Measurements from ENCODE around the gene TEFM.

The TEFM gene

DNA sequence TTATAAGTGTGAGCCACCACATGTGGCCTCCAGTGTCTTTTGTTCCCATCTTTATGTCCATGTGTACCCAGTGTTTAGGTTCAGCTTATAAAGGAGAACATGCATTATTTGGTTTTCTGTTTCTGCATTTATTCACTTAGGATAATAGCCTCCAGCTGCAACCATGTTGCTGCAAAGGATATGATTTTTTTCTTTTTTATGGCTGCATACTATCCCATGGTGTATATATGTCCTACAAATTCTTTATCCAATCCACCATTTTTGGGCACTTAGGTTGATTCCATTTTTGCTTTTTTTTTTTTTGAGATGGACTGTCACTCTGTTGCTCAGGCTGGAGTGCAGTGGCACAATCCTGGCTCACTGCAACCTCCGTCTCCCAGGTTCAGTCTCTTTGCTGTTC, 41.4 kb downstream of the TEFM start:
- Histone ChIP-seq H3K9me3 (ENCODE audit: control insufficient read depth, insufficient read depth, low read length) (no peaks in the 10 kb centered on the region), H3K79me2 (ENCODE audit: control insufficient read depth, low read length) (no peaks in the 10 kb centered on the region), H3K36me3 (ENCODE audit: control insufficient read depth, low read length) (peaks cover 70% of the 10 kb centered on the region), H3K4me1 (ENCODE audit: control insufficient read depth, low read length) (no peaks in the 10 kb centered on the region), H3K9me2 (replicated peaks; ENCODE audit: control insufficient read depth, low read length) (no peaks in the 10 kb centered on the region), H3K4me3 (ENCODE audit: low read length) (no peak overlapping the region), H4K20me1 (ENCODE audit: control insufficient read depth, insufficient read depth, low read depth, low read length) (no peaks in the 10 kb centered on the region), H3K4me2 (ENCODE audit: low read length) (no peak overlapping the region), H3K27me3 (ENCODE audit: control insufficient read depth, low read length) (no peaks in the 10 kb centered on the region), H3F3A (ENCODE audit: control insufficient read depth, insufficient read depth) (peaks cover 4% of the 10 kb centered on the region), H3K27ac (ENCODE audit: low read depth, low read length) (no peak overlapping the region)
- TF ChIP-seq, protein P1, sequence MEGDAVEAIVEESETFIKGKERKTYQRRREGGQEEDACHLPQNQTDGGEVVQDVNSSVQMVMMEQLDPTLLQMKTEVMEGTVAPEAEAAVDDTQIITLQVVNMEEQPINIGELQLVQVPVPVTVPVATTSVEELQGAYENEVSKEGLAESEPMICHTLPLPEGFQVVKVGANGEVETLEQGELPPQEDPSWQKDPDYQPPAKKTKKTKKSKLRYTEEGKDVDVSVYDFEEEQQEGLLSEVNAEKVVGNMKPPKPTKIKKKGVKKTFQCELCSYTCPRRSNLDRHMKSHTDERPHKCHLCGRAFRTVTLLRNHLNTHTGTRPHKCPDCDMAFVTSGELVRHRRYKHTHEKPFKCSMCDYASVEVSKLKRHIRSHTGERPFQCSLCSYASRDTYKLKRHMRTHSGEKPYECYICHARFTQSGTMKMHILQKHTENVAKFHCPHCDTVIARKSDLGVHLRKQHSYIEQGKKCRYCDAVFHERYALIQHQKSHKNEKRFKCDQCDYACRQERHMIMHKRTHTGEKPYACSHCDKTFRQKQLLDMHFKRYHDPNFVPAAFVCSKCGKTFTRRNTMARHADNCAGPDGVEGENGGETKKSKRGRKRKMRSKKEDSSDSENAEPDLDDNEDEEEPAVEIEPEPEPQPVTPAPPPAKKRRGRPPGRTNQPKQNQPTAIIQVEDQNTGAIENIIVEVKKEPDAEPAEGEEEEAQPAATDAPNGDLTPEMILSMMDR (IDR thresholded peaks at IDR 0.05; ENCODE audit: low read depth, low read length, poor library complexity, severe bottlenecking), result no peak
- no peak for TF ChIP-seq EZH2phosphoT487 (IDR thresholded peaks at IDR 0.05; ENCODE audit: borderline replicate concordance, low read length)

DNA sequence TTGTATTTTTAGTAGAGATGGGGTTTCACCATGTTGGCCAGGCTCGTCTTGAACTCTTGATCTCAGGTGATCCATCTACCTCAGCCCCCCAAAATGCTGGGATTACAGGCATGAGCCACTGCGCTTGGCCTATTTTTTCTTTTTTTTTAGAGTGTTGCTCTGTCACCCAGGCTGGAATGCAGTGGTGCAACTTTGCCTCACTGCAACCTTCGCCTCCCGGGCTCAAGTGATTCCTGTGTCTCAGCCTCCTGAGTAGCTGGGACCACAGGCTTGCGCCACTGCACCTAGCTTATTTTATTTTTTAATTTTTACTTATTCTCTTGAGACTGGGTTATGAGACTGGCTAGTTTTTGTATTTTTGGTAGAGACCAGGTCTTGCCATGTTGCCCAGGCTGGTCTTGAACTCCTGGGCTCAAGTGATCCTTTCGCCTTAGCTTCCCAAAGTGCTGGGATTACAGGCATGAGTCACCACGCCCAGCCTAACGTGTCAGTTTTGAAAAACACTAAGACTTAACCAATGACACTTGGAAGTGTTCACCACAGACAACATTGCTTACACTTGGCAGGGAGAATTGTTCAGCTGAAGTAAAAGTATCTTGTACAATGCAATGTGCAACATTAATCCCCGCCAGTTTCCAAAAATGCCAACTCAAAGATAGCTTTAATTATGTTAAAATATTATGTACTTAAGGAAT, 47.3 kb downstream of the TEFM start:
- no peak overlapping the region for H3K27ac ChIP-seq (ENCODE audit: low read depth, low read length)
- no peak overlapping the region for H3K4me3 ChIP-seq (ENCODE audit: low read length)
- H3F3A ChIP-seq (ENCODE audit: control insufficient read depth, insufficient read depth), result peaks cover 2% of the 10 kb centered on the region; the same call in 1 of the 2 replicates
- H3K4me1 ChIP-seq (ENCODE audit: control insufficient read depth, low read length), result no peaks in the 10 kb centered on the region
- H3K36me3 ChIP-seq (ENCODE audit: control insufficient read depth, low read length), result peaks cover 69% of the 10 kb centered on the region
- H3K4me2 ChIP-seq (ENCODE audit: low read length), result no peak overlapping the region
- no peaks in the 10 kb centered on the region for H3K9me2 ChIP-seq (replicated peaks; ENCODE audit: control insufficient read depth, low read length)
- H3K79me2 ChIP-seq (ENCODE audit: control insufficient read depth, low read length), result no peaks in the 10 kb centered on the region
- no peaks in the 10 kb centered on the region for H4K20me1 ChIP-seq (ENCODE audit: control insufficient read depth, insufficient read depth, low read depth, low read length)
- no peaks in the 10 kb centered on the region for H3K27me3 ChIP-seq (ENCODE audit: control insufficient read depth, low read length)
- no peak for TF ChIP-seq EZH2phosphoT487 (IDR thresholded peaks at IDR 0.05; ENCODE audit: borderline replicate concordance, low read length)
- TF ChIP-seq, protein P1 (IDR thresholded peaks at IDR 0.05; ENCODE audit: low read depth, low read length, poor library complexity, severe bottlenecking), result no peak
- no peaks in the 10 kb centered on the region for H3K9me3 ChIP-seq (ENCODE audit: control insufficient read depth, insufficient read depth, low read length)

DNA sequence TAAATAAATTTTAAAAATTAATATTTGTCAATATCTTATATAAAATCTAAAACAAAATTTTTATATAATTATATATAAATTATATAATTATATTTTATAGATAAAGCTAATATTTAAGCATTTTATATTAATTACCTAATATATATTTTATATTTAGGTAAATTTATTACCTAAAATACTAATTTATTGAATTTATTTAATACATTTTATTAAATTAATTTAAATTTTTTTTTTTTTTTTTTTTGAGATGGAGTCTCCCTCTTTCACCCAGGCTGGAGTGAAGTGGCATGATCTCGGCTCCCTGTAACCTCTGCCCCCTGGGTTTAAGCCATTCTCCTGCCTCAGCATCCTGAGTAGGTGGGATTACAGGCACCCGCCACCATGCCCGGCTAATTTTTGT, 51.9 kb downstream of the TEFM start:
- H3K27ac ChIP-seq (ENCODE audit: low read depth, low read length), result no peak overlapping the region
- H3K36me3 ChIP-seq (ENCODE audit: control insufficient read depth, low read length), result peaks cover 73% of the 10 kb centered on the region
- H3K9me3 ChIP-seq (ENCODE audit: control insufficient read depth, insufficient read depth, low read length), result no peaks in the 10 kb centered on the region
- H3K9me2 ChIP-seq (replicated peaks; ENCODE audit: control insufficient read depth, low read length), result no peaks in the 10 kb centered on the region
- TF ChIP-seq, protein P1 (IDR thresholded peaks at IDR 0.05; ENCODE audit: low read depth, low read length, poor library complexity, severe bottlenecking), result no peak
- TF ChIP-seq EZH2phosphoT487 (IDR thresholded peaks at IDR 0.05; ENCODE audit: borderline replicate concordance, low read length), result no peak
- peaks cover 2% of the 10 kb centered on the region; the same call in 1 of the 2 replicates for H3F3A ChIP-seq (ENCODE audit: control insufficient read depth, insufficient read depth)
- no peaks in the 10 kb centered on the region for H3K4me1 ChIP-seq (ENCODE audit: control insufficient read depth, low read length)
- no peak overlapping the region for H3K4me3 ChIP-seq (ENCODE audit: low read length)
- H4K20me1 ChIP-seq (ENCODE audit: control insufficient read depth, insufficient read depth, low read depth, low read length), result no peaks in the 10 kb centered on the region; the same call in 1 of the 2 replicates
- peaks cover 5% of the 10 kb centered on the region; the same call in 1 of the 2 replicates for H3K79me2 ChIP-seq (ENCODE audit: control insufficient read depth, low read length)
- H3K4me2 ChIP-seq (ENCODE audit: low read length), result no peak overlapping the region
- H3K27me3 ChIP-seq (ENCODE audit: control insufficient read depth, low read length), result no peaks in the 10 kb centered on the region

Measured in DOHH2 (cell line).